ENCODE measurements around the gene HAGH.
"Not testable (repeated sequence)": the region's sequence is repeated elsewhere in the genome, so short reads cannot be mapped to it uniquely, and the experiment has no call there.

- TF ChIP-seq CTCF (IDR thresholded peaks at IDR 0.05; ENCODE audit: insufficient read depth, low read depth, low read length); EZH2 (IDR thresholded peaks at IDR 0.05; ENCODE audit: insufficient read depth, low read length): not testable (repeated sequence)
These were observed 27.4 kb downstream of the HAGH start for GRCh38 chr16:1799263-1799662.
